Measurements from ENCODE around the gene ARHGEF16.

Gene ARHGEF16

DNA sequence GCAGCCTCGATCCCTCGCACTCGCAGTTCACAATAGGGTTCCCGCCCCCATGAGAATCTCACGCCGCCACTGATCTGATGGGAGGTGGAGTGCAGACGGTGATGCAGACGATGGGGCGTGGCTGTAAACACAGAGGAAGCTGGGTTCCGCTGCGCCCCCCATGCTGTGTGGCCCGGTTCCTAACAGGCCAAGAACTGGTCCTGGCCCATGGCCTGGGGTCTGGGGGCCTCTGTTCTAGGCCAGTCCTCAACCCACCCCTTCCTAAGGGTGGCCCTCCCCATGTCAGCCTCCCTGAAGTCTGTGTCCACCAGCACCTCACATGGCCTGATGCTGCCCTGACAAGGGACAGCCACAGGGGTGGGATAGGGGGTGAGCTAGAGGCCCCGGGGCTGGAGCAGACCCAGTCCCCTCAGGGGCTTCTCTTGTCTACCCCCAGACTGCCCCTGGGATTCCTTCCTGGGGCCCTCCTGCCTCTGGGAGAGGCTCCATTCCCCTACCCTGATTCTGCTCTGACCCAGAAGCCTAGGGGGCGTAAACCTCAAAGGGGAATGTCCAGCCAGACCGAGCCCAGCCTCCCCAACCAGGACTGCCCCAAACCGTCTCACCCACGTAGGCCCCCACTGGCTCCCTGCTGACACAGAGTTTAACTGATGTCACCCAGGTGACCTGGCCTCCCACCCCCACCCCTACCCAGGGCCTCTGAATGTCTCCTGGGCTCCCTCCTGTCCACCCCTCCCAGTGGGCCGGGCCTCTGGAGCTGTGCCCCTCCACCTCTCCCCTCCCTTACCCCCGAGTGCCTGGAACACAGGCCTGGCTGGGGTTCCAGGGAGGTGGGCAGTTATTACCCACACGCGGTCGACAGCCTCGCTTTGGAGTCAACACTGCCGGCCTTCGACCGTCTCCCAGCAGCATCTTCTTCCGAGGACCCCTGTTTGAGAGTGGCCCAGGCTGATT is 14.8 kb upstream of the ARHGEF16 start:
- Mint-ChIP-seq H3K27me3 (peaks cover 10% of the 10 kb centered on the region), H3K36me3 (no peaks in the 10 kb centered on the region), H3K9me3 (no peaks in the 10 kb centered on the region), H3K27ac (no peak overlapping the region), H3K4me3 (no peak overlapping the region), H3K4me1 (no peaks in the 10 kb centered on the region)
- no peak for DNase-seq (ENCODE audit: low spot score in 2 of 2)
- ATAC-seq (ENCODE audit: low read depth): no peak

DNA sequence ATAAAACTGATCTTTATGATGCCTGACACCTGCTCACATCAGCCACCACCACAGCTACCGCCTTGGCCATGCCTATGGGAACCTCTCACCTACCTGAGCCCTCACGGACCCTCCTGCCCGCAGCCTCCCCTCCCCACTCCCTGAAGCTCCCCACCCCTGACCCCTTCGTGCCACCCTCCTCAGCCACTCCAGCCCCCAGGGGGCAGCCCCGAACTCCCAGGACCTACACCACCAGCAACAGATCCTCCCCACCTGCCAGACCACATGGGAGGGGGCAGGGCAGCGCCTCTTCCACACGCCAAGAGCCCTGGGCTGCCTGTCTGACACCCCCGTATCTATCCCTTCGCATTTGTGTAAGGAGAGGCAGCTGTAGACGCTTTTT is 14.2 kb upstream of the ARHGEF16 start:
- no peak overlapping the region for H3K27ac Mint-ChIP-seq
- H3K4me3 Mint-ChIP-seq: no peak overlapping the region
- H3K36me3 Mint-ChIP-seq: no peaks in the 10 kb centered on the region
- H3K4me1 Mint-ChIP-seq: no peaks in the 10 kb centered on the region
- peaks cover 10% of the 10 kb centered on the region for H3K27me3 Mint-ChIP-seq
- DNase-seq (ENCODE audit: low spot score in 2 of 2): no peak
- no peaks in the 10 kb centered on the region for H3K9me3 Mint-ChIP-seq
- ATAC-seq (ENCODE audit: low read depth): no peak

DNA sequence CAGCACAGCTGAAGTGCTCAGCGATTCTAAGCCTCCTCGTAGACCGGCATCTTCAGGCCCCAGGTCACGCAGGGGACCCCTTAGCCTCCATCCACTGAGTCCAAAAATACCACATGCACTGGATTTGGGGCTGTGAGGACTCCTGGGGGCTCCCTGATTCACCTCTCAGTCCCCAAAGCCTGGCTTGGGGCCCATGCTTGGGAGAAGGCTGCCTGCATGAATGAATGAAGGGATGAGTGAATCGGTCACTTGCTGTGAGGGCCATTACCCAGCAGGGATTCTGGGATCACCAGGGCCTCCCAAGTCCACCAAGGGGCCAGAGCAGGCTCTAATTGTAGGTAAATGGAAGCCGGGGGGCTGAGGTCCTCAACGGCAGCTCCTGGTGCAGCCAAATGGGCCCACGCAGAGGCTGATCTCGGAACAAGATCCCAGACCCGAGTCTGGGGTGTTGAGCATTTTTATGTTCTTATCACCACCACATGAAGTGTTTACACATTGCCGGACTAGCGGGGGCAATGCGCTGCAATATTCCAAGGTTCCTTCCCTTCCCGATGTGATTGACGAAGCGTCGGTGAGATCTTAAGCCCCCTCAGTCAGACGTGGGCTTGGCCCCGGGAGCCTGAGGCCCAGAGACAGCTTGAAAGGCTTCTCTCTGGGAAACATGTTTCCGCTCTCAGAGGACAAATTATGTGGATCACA is 13.6 kb upstream of the ARHGEF16 start:
- no peak overlapping the region for H3K27ac Mint-ChIP-seq
- H3K36me3 Mint-ChIP-seq: no peaks in the 10 kb centered on the region
- ATAC-seq (ENCODE audit: low read depth) (no peak), DNase-seq (ENCODE audit: low spot score in 2 of 2) (no peak)
- H3K4me3 Mint-ChIP-seq: no peak overlapping the region
- no peaks in the 10 kb centered on the region for H3K4me1 Mint-ChIP-seq
- H3K9me3 Mint-ChIP-seq: no peaks in the 10 kb centered on the region
- peaks cover 10% of the 10 kb centered on the region for H3K27me3 Mint-ChIP-seq

DNA sequence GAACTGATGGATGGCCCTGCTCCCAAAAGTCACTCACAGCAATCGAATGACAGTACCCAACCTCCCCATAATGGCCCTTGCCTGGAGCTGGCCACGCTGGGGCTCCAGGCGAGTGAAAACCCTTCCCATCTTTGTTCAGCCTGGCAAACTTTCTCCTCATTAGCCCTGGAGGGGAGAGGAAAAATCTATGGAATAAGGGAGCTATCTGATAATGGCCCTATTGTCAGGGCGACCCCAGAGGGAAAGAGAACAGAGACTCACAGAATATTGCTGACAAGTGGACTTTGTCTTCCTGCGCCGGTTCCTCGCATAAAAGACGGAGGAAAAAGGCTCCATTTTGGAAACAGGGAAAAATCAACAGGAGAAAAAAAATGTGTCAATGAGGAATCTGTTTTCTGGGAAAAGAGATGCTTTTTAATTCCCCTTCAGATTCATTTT is 13.0 kb upstream of the ARHGEF16 start:
- Mint-ChIP-seq H3K4me3 (no peak overlapping the region), H3K9me3 (no peaks in the 10 kb centered on the region), H3K36me3 (no peaks in the 10 kb centered on the region), H3K27me3 (peaks cover 10% of the 10 kb centered on the region), H3K4me1 (no peaks in the 10 kb centered on the region), H3K27ac (no peak overlapping the region)
- ATAC-seq (ENCODE audit: low read depth) (no peak), DNase-seq (ENCODE audit: low spot score in 2 of 2) (no peak)

DNA sequence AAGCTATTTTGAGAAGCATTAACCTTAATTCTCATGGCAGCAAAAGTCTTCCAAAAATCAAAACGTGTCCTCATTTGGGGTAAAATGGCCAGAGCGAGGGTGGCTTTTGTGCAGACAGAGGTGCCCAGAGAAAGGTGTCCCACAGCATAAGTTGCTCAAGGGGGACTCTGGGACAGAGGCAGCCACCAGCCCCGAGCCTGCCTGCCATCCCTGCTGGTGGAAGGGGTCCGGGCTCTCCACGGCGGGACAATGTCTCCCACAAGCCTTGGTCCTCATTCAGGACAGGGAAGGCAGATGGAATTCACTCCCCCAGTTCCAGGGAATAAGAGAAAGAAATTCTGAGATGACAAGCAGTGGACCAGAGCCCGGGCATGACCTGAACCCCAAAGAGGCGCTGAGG is 12.6 kb upstream of the ARHGEF16 start:
- Mint-ChIP-seq H3K27me3 (peaks cover 10% of the 10 kb centered on the region), H3K9me3 (no peaks in the 10 kb centered on the region), H3K4me1 (no peaks in the 10 kb centered on the region), H3K27ac (no peak overlapping the region), H3K36me3 (no peaks in the 10 kb centered on the region), H3K4me3 (no peak overlapping the region)
- no peak for ATAC-seq (ENCODE audit: low read depth)
- no peak for DNase-seq (ENCODE audit: low spot score in 2 of 2)

DNA sequence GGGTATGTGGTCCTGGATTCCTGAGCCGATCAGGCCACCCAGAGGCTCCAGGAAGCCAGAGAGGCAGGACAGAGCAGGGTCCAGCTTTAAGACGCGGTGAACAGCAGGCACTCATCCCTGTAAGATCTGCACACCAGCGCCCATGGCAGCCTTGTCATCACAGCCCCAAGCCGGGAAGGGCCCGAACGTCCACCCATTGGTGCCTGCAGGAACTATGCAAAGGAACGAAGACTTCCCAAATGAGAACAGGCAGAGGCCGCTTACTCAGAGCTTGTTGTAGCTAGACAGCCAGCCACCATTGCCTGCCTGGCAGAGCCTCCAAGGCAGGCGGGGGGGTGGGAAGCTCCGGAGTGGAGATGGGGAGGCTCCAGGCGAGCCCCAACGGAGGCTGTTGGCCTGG is 12.1 kb upstream of the ARHGEF16 start:
- no peaks in the 10 kb centered on the region for H3K9me3 Mint-ChIP-seq
- DNase-seq (ENCODE audit: low spot score in 2 of 2): no peak
- H3K27ac Mint-ChIP-seq: no peak overlapping the region
- H3K4me3 Mint-ChIP-seq: no peak overlapping the region
- no peak for ATAC-seq (ENCODE audit: low read depth)
- H3K4me1 Mint-ChIP-seq: no peaks in the 10 kb centered on the region
- peaks cover 10% of the 10 kb centered on the region for H3K27me3 Mint-ChIP-seq
- H3K36me3 Mint-ChIP-seq: no peaks in the 10 kb centered on the region

DNA sequence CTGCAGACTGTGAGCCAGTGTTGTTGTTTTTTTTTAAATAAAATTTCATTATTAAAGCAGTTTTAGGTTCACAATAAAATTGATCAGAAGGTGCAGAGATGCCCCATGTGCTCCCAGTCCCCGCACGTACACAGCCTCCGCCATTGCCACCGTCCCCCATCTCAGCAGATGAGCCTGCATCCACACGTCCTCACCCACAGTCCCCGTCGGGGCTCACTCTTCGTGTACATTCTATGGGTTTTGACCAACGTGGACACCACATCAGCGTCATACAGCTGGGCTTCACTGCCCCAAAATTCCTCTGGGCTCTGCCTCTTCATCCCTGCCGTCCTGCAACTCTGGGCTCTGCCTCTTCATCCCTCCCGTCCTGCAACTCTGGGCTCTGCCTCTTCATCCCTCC is 11.6 kb upstream of the ARHGEF16 start:
- H3K4me3 Mint-ChIP-seq: no peak overlapping the region
- peaks cover 8% of the 10 kb centered on the region for H3K27me3 Mint-ChIP-seq
- no peak for ATAC-seq (ENCODE audit: low read depth)
- no peaks in the 10 kb centered on the region for H3K4me1 Mint-ChIP-seq
- no peaks in the 10 kb centered on the region for H3K36me3 Mint-ChIP-seq
- H3K9me3 Mint-ChIP-seq: peaks cover 2% of the 10 kb centered on the region
- no peak overlapping the region for H3K27ac Mint-ChIP-seq
- DNase-seq (ENCODE audit: low spot score in 2 of 2): no peak

DNA sequence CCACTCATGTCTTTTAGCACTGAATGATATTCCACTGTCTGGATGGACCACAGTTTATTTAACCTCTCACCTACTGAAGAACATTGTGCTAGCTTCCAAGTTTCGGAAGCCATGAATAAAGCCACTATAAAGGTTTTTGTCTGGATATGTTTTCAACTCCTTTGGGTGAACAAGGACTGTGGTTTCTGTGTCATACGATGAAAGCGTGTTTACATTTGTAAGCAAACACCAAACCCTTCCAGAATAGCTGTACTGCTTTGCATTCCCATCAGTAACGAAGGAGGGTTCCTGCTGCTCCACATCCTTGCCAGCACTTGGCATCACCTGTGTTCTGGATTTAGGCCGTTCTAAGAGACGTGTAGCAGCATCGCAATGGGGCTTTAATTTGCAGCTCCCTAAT is 10.7 kb upstream of the ARHGEF16 start:
- H3K27ac Mint-ChIP-seq: no peak overlapping the region
- H3K27me3 Mint-ChIP-seq: peaks cover 8% of the 10 kb centered on the region
- no peak for DNase-seq (ENCODE audit: low spot score in 2 of 2)

DNA sequence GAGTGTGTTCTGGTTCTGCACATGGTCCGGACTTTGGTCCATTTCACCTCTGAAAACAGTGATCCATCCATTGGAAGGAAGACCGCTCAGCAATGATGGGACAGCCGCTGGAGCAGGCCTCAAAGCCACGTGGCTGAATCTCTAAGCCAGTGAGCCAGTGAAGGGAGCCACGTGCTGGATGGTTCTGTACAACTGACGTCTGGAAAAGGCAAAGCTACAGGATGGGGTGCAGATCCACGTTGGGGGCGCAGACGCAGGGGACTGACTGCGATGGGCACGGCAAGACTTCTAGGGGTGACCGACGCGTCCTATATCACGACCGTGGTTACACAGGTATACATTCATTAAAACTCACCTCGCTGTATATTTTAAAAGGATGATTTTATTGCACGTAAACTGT is 10.2 kb upstream of the ARHGEF16 start:
- Mint-ChIP-seq H3K4me3 (no peak overlapping the region), H3K9me3 (peaks cover 4% of the 10 kb centered on the region), H3K27me3 (peaks cover 8% of the 10 kb centered on the region), H3K4me1 (no peaks in the 10 kb centered on the region), H3K27ac (no peak overlapping the region), H3K36me3 (peaks cover 2% of the 10 kb centered on the region)
- no peak for DNase-seq (ENCODE audit: low spot score in 2 of 2)
- no peak for ATAC-seq (ENCODE audit: low read depth)

More for the DNA sequence above, 10.7 kb upstream of the ARHGEF16 start:
- Mint-ChIP-seq H3K9me3 (peaks cover 4% of the 10 kb centered on the region), H3K36me3 (peaks cover 2% of the 10 kb centered on the region), H3K4me3 (no peak overlapping the region), H3K4me1 (no peaks in the 10 kb centered on the region)
- ATAC-seq (ENCODE audit: low read depth): no peak

DNA sequence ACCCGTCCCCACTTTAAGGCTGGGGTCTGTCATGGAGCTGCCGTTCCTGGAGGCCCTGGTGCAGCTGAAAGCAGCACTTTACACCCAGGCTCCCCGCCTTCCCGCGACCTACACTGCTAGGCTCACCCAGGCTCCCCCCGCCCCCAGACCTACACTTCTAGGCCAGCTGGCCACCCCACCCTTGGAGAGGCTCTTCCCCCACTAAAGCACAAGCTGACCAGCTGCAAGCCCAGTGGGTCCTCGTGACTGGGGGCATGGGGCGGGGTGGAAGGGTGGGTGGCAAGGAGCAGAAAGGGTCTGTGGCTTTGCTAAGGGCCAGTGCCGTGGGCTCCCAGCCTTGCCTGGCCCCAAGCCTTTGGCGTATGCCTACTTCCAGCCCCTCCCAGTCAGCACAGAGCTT is 9.7 kb upstream of the ARHGEF16 start:
- peaks cover 4% of the 10 kb centered on the region for H3K9me3 Mint-ChIP-seq
- no peak overlapping the region for H3K4me3 Mint-ChIP-seq
- H3K4me1 Mint-ChIP-seq: no peaks in the 10 kb centered on the region
- H3K27me3 Mint-ChIP-seq: peaks cover 10% of the 10 kb centered on the region
- H3K36me3 Mint-ChIP-seq: peaks cover 2% of the 10 kb centered on the region
- DNase-seq (ENCODE audit: low spot score in 2 of 2) (no peak), ATAC-seq (ENCODE audit: low read depth) (no peak)
- H3K27ac Mint-ChIP-seq: no peak overlapping the region

DNA sequence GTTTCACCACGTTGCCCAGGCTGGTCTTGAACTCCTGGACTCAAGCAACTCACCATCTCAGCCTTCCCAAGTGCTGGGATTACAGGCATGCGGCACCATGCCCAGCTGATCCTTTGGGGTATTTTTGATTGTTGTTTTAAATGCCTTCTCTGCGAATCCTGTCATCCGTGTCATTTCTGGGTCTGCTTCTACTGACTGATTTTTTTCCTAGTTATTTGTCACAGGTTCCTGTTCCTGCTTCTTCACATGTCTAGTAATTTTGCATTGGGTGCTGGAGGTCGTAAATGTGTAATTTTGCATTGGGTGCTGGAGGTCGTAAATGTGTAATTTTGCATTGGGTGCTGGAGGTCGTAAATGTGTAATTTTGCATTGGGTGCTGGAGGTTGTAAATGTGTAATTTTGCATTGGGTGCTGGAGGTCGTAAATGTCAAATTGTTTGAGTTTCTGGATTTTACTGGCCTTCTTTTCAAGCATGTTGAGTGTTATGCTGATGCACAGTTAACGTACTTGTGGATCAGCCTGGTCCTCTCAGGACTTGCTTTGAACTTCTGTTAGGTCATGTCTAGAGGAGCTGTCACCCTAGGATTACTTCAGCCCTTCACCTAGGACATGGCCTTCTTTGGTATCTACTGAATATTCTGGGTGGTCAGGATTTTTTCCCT is 4.1 kb upstream of the ARHGEF16 start:
- Mint-ChIP-seq H3K27ac (no peak overlapping the region), H3K9me3 (peaks cover 4% of the 10 kb centered on the region), H3K27me3 (peaks cover 9% of the 10 kb centered on the region), H3K4me3 (no peak overlapping the region), H3K36me3 (peaks cover 2% of the 10 kb centered on the region), H3K4me1 (no peaks in the 10 kb centered on the region)
- DNase-seq (ENCODE audit: low spot score in 2 of 2) (no peak), ATAC-seq (ENCODE audit: low read depth) (no peak)

DNA sequence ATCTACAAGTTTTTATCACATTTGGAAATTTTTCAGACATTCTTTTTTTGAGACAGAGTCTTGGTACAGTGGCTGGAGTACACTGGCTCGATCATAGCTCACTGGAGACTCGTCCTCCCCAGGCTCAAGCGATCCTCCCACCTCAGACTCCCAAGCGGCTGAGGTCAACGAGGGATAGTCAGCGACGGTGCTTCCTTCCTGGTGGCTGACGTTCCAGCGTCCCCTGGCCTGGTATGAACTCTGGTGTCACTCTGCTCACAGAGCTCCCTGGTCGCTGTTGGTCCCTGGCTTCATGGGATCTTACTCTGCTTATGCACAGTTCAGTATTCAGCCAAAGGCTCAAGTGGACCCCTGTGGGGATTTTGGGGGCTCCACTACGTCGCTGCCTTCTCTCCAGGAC is 3.5 kb upstream of the ARHGEF16 start:
- Mint-ChIP-seq H3K27ac (no peak overlapping the region), H3K27me3 (peaks cover 9% of the 10 kb centered on the region)

DNA sequence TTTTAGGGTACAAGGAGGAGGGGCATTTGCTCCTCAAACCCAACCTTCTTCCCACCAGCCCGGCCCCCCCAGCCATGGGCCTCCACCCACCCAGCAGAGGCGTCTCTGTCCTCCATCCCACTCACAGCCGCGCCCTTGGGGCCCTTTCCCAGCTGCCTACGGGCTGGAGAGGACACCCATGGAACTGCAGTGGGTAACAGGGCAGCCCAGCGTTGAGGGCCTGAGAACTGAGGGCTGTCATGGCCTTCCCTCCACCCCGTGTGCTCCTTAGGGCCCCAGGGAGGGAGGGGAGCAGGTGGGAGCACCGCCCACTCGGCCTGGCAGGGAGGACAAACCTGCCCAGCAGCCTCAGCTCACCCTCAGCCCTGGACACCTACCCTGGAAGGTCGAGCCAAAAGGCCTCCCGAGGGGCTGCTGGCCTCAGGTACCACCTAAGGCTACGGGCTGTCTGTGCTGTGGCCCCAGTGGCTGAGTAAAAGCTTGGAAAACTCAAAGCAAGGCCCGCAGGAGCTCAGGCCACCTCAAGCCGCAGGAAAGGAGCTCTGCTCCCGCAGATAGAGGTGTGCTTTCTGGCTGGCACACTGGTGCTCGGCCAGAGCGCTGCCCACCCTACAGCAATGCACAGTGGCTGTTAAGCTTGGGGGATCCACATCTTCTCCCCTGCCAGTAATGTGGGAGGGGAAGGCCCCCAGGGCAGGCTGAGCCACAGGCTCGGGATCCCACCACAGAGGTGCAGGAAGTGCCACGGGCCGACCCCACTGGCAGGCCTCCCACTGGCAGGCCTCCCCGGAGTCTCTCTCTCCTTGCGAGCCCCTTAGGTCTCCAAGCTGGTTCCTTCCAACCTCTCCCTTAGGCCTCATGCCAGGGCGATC is 2.2 kb upstream of the ARHGEF16 start:
- Mint-ChIP-seq H3K27me3 (peaks cover 9% of the 10 kb centered on the region), H3K27ac (no peak overlapping the region), H3K9me3 (peaks cover 4% of the 10 kb centered on the region), H3K4me1 (no peaks in the 10 kb centered on the region), H3K4me3 (no peak overlapping the region), H3K36me3 (peaks cover 2% of the 10 kb centered on the region)
- no peak for ATAC-seq (ENCODE audit: low read depth)
- no peak for DNase-seq (ENCODE audit: low spot score in 2 of 2)

More for the DNA sequence above, 3.5 kb upstream of the ARHGEF16 start:
- no peak for ATAC-seq (ENCODE audit: low read depth)
- no peaks in the 10 kb centered on the region for H3K4me1 Mint-ChIP-seq
- no peak overlapping the region for H3K4me3 Mint-ChIP-seq
- peaks cover 4% of the 10 kb centered on the region for H3K9me3 Mint-ChIP-seq
- no peak for DNase-seq (ENCODE audit: low spot score in 2 of 2)
- peaks cover 2% of the 10 kb centered on the region for H3K36me3 Mint-ChIP-seq

Measured in memory B cell (primary cell).